A549 treated with AZD9567 at 1 μM for 4 hours (cell line): ENCODE measurements around the gene MYADM. TPM values are rescaled to one million over a fixed set of nuclear protein-coding genes. Genes with fewer than 3 reads are reported as not detected.

Source experiments
- total RNA-seq: library from RNA; stranded (reverse); fragments of 200-300 nt; extraction: Qiagen RNA extraction; gene quantifications from 5 replicates; pipeline ENCODE4 v1.2.3, GENCODE V29; 2022; ENCODE audit not compliant: insufficient read depth

Gene MYADM, protein sequence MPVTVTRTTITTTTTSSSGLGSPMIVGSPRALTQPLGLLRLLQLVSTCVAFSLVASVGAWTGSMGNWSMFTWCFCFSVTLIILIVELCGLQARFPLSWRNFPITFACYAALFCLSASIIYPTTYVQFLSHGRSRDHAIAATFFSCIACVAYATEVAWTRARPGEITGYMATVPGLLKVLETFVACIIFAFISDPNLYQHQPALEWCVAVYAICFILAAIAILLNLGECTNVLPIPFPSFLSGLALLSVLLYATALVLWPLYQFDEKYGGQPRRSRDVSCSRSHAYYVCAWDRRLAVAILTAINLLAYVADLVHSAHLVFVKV
- total RNA-seq: 200 to 307 TPM (median 278 TPM) in 5 replicates

GRCh38 chr19:53867225-53868090 lies at the start of gene MYADM:
Gene MYADM, plus strand, starts transcription at chr19:53867883. Its CDS starts 5,647 bp downstream, at chr19:53873530.

DNA sequence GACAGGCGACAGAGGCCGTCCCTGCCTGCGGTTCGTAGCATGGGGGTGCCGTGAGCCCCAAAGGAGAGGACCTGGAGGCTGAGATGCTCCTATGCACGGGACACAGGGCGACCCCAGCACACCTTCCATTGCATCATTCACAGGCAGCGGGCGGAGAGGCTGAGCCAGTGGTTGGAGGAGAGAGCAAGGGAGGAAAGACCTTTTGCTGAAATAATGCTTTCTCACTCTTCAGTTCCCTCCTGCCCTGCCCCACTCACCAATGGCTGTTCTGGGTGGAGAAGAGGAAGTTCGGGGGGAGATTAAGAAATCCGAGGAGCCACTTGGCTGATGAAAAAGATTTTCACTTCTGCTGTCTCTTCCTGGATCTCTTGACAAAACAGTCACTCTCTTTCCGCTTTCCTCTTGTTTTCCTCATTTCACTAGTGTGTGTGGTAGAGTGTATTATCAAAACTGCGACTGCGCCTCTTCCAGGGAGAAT lies 43.5 kb upstream of the MYADM start, which contains the start of gene NLRP12:
Gene NLRP12 (minus strand): TSS at position 181 of the 478 bp plus-strand sequence. CDS start 140 bp downstream, at position 41.

GRCh38 chr19:53881482-53882390 lies 14.1 kb downstream of the MYADM start, which contains the start of gene PRKCG:
Gene PRKCG, plus strand, starts transcription at chr19:53882197. Its CDS starts 298 bp downstream, at chr19:53882495.

DNA sequence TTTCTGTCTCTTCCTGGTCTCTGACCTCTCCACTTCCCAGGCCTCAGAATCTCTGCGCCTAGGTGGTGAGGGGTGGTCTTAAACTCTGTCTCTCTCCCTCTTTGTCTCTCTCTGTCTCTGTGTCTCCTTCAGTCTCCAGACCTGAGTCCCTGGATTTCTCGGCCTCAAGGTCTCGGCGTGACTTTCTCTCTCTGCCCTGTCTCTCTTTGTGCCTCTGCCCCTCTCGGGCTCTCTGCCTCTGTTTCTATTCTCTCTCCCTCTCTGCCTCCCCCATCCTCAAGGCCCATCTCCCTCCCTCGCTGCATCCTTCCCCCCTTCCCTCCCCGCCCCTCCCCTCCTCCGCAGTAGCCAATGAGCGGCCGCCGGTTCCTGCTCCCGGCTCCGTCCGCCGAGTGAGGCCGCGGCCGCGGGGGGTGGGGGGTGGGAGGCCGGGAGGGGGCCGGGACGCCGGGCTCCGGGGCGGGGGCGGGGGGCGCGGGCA lies 41.3 kb downstream of the MYADM start, which contains the start of gene CACNG7:
Gene CACNG7 (plus strand): TSS at position 344 of the 481 bp plus-strand sequence. CDS start 3,554 bp downstream, outside the sequence.

Other genes starting within 250 kb of the MYADM start
- gene DPRX, start 235.9 kb upstream of the MYADM start, total RNA-seq: not detected in 5 replicates
- 0.02 TPM in 1 of 5 replicates, not detected in the others for gene NLRP12, start 43.6 kb upstream of the MYADM start, total RNA-seq
- 1.9 to 6.8 TPM (median 5.6 TPM) in 5 replicates for gene PRKCG, start 14.3 kb downstream of the MYADM start, total RNA-seq
- gene CACNG7, start 41.4 kb downstream of the MYADM start, total RNA-seq: 5.6 to 8.6 TPM (median 8.5 TPM) in 5 replicates
- gene CACNG8, start 95.1 kb downstream of the MYADM start, total RNA-seq: 0.35 to 1.1 TPM (median 0.94 TPM) in 5 replicates
- 4.2 to 11.4 TPM (median 10.2 TPM) in 5 replicates for gene CACNG6, start 123.8 kb downstream of the MYADM start, total RNA-seq
- gene VSTM1, start 196.0 kb downstream of the MYADM start, total RNA-seq: 0.45 to 0.99 TPM (median 0.63 TPM) in 4 of 5 replicates, not detected in the other
- gene TARM1, start 213.5 kb downstream of the MYADM start, total RNA-seq: not detected in 5 replicates
- 0.18 to 0.38 TPM (median 0.29 TPM) in 4 of 5 replicates, not detected in the other for gene OSCAR, start 232.9 kb downstream of the MYADM start, total RNA-seq
- gene NDUFA3, start 235.0 kb downstream of the MYADM start, total RNA-seq: 206 to 250 TPM (median 226 TPM) in 5 replicates
- gene TFPT, start 247.8 kb downstream of the MYADM start, total RNA-seq: 20.0 to 21.2 TPM (median 20.3 TPM) in 5 replicates
- gene PRPF31, start 247.9 kb downstream of the MYADM start, total RNA-seq: 108 to 123 TPM (median 114 TPM) in 5 replicates